Chondrocyte (in vitro differentiated cells): ENCODE results near the gene NGEF. TPM values are rescaled to one million over a fixed set of nuclear protein-coding genes. Genes with fewer than 3 reads are reported as not detected.

Source experiments
- DNase-seq: peaks from one replicate; pipeline ENCODE4 v3.0.0; 2021; ENCODE audit warnings: mixed read lengths, low spot score
- H3K27ac Mint-ChIP-seq: one replicate; pipeline ENCODE4 v1.8.0; 2021; ENCODE audit warnings: mild to moderate bottlenecking, moderate library complexity, mixed read lengths; ENCODE audit not compliant: unreplicated experiment
- H3K27me3 Mint-ChIP-seq: 2 replicates; pipeline ENCODE4 v1.8.0; 2021; ENCODE audit warnings: low read depth, mixed read lengths
- H3K36me3 Mint-ChIP-seq: 2 replicates; pipeline ENCODE4 v1.8.0; 2021; ENCODE audit warnings: low read depth, mixed read lengths
- H3K4me1 Mint-ChIP-seq: 2 replicates; pipeline ENCODE4 v1.8.0; 2021; ENCODE audit warnings: low read depth, mild to moderate bottlenecking, mixed read lengths
- H3K4me3 Mint-ChIP-seq: one replicate; pipeline ENCODE4 v1.8.0; 2021; ENCODE audit warnings: mild to moderate bottlenecking, moderate library complexity, mixed read lengths; ENCODE audit not compliant: unreplicated experiment
- H3K9me3 Mint-ChIP-seq: 2 replicates; pipeline ENCODE4 v1.8.0; 2021; ENCODE audit warnings: low read depth, mixed read lengths
- CTCF ChIP-seq: fragments of 200-600 bp; sonication (generic); IDR thresholded peaks from 2 replicates; pipeline ENCODE4 v1.5.0; 2021; ENCODE audit warnings: antibody characterized with exemption, mild to moderate bottlenecking, moderate library complexity
- total RNA-seq: library from RNA; stranded (reverse); gene quantifications from 3 replicates; pipeline ENCODE4 v1.2.1, GENCODE V29; 2021

The NGEF gene
- total RNA-seq, 1 donor from 2014 or later: 0.10 TPM

- no peak for DNase-seq
- Mint-ChIP-seq H3K4me1 (peaks cover 12% of the 10 kb centered on the region), H3K27ac (no peak overlapping the region), H3K27me3 (peaks cover 16% of the 10 kb centered on the region), H3K4me3 (no peak overlapping the region), H3K36me3 (peaks cover 2% of the 10 kb centered on the region), H3K9me3 (no peaks in the 10 kb centered on the region)
- TF ChIP-seq CTCF: no peak
Measured at GRCh38 chr2:233047667-233048066, 34.6 kb upstream of the NGEF start.

- peaks cover 20% of the 10 kb centered on the region for H3K27me3 Mint-ChIP-seq
- no peak overlapping the region for H3K27ac Mint-ChIP-seq
- peaks cover 12% of the 10 kb centered on the region for H3K4me1 Mint-ChIP-seq
- no peaks in the 10 kb centered on the region for H3K9me3 Mint-ChIP-seq
- no peak for DNase-seq
- no peak overlapping the region for H3K4me3 Mint-ChIP-seq
- peaks cover 2% of the 10 kb centered on the region for H3K36me3 Mint-ChIP-seq
- no peak for TF ChIP-seq CTCF
Measured at GRCh38 chr2:233047206-233047605, 34.1 kb upstream of the NGEF start.

GRCh38 chr2:233044974-233045605, 32.0 kb upstream of the NGEF start:
- TF ChIP-seq CTCF: no peak
- no peaks in the 10 kb centered on the region for H3K4me1 Mint-ChIP-seq
- H3K36me3 Mint-ChIP-seq: peaks cover 2% of the 10 kb centered on the region
- peaks cover 14% of the 10 kb centered on the region for H3K27me3 Mint-ChIP-seq
- no peaks in the 10 kb centered on the region for H3K9me3 Mint-ChIP-seq
- DNase-seq: no peak
- H3K4me3 Mint-ChIP-seq: no peak overlapping the region
- H3K27ac Mint-ChIP-seq: no peak overlapping the region

GRCh38 chr2:233042549-233042948, 29.5 kb upstream of the NGEF start:
- Mint-ChIP-seq H3K9me3 (no peaks in the 10 kb centered on the region), H3K27ac (no peak overlapping the region), H3K4me1 (no peaks in the 10 kb centered on the region), H3K27me3 (peaks cover 8% of the 10 kb centered on the region), H3K4me3 (no peak overlapping the region), H3K36me3 (peaks cover 2% of the 10 kb centered on the region)
- DNase-seq: no peak
- TF ChIP-seq CTCF: no peak

GRCh38 chr2:233041722-233042323, 28.8 kb upstream of the NGEF start:
- Mint-ChIP-seq H3K27me3 (peaks cover 7% of the 10 kb centered on the region), H3K4me1 (no peaks in the 10 kb centered on the region), H3K9me3 (peaks cover 5% of the 10 kb centered on the region), H3K4me3 (no peak overlapping the region), H3K27ac (no peak overlapping the region), H3K36me3 (peaks cover 2% of the 10 kb centered on the region)
- no peak for DNase-seq
- TF ChIP-seq CTCF: no peak
